ENCODE measurements around the gene MPDZ. TPM values are rescaled to one million over a fixed set of nuclear protein-coding genes. Genes with fewer than 3 reads are reported as not detected.

The MPDZ gene
- total RNA-seq, 1 experiment from 2014 or later: 0.12 TPM

GRCh38 chr9:13128266-13128860, 151.1 kb downstream of the MPDZ start:
- no peak overlapping the region for H3K4me3 ChIP-seq (replicated peaks in 1 of 2; ENCODE audit: low read depth in 1 of 2, low read length in 2 of 2)
- H4K20me1 ChIP-seq (ENCODE audit: insufficient read depth): no peaks in the 10 kb centered on the region
- no peak for TF ChIP-seq EZH2phosphoT487 (IDR thresholded peaks at IDR 0.05; ENCODE audit: borderline replicate concordance)
- TF ChIP-seq EZH2 (IDR thresholded peaks at IDR 0.05): no peak
- no peak for TF ChIP-seq FOSL1 (IDR thresholded peaks at IDR 0.05; ENCODE audit: low read depth)
- no peak for TF ChIP-seq EGR1 (IDR thresholded peaks at IDR 0.05; ENCODE audit: low read depth)
- no peak for TF ChIP-seq YY1 (IDR thresholded peaks at IDR 0.05; ENCODE audit: extremely low read depth, insufficient replicate concordance, low read depth, low read length)
- no peak for TF ChIP-seq REST (IDR thresholded peaks at IDR 0.05; ENCODE audit: low read depth)
- TF ChIP-seq ZFX (IDR thresholded peaks at IDR 0.05): no peak
- no peak for TF ChIP-seq SP1 (IDR thresholded peaks at IDR 0.05; ENCODE audit: low read depth)
- TF ChIP-seq SIN3A (IDR thresholded peaks at IDR 0.05; ENCODE audit: low read depth): no peak
- TF ChIP-seq POLR2AphosphoS5 (IDR thresholded peaks at IDR 0.05; ENCODE audit: low read depth, low read length): no peak
- TF ChIP-seq CEBPB (IDR thresholded peaks at IDR 0.05; ENCODE audit: low read depth): no peak
- no peak for TF ChIP-seq SRF (IDR thresholded peaks at IDR 0.05; ENCODE audit: low read depth)
- ChIA-PET RAD21 (ENCODE audit: low non-redundant PET in 1 of 2, low total read pairs in 2 of 2, uncharacterized antibody in 2 of 2, unreplicated experiment in 2 of 2) (no interaction called here), POLR2A (no interaction called here), CTCF (no interaction called here)
- no peaks in the 10 kb centered on the region for H3K9me3 ChIP-seq (ENCODE audit: control insufficient read depth in 1 of 2, insufficient read depth in 1 of 2, low read depth in 1 of 2, low read length in 2 of 2)
- H3K4me1 ChIP-seq (ENCODE audit: control insufficient read depth in 1 of 2, insufficient read depth in 2 of 2, low read length in 2 of 2): no peaks in the 10 kb centered on the region
- no peaks in the 10 kb centered on the region for H3K27me3 ChIP-seq (ENCODE audit: insufficient read depth, low read length)
- H3K36me3 ChIP-seq (ENCODE audit: control insufficient read depth in 1 of 2, insufficient read depth in 2 of 2, low read length in 2 of 2): no peaks in the 10 kb centered on the region
- no peak overlapping the region for H3K4me2 ChIP-seq (ENCODE audit: low read length)
- intact Hi-C loops (cut with micrococcal nuclease): no loop called here
- DNase-seq (ENCODE audit: low read depth, low spot score): no peak
- H3K79me2 ChIP-seq (ENCODE audit: insufficient read depth, low read length): no peaks in the 10 kb centered on the region
- ATAC-seq: no peak
- no peaks in the 10 kb centered on the region for H3K9me2 ChIP-seq (ENCODE audit: insufficient read depth)
- no peak overlapping the region for H3K27ac ChIP-seq (ENCODE audit: low read depth, low read length)
- BruUV-seq (replicated peaks): no TSS peak
- no peak overlapping the region for H2AFZ ChIP-seq (ENCODE audit: low read depth, low read length, poor library complexity, severe bottlenecking)
- H3K9ac ChIP-seq (ENCODE audit: low read length): no peak overlapping the region

Measured in HCT116 (cell line).